Sigmoid colon (tissue), 7 donors: Measurements from ENCODE around the gene TERB1. TPM values are rescaled to one million over a fixed set of nuclear protein-coding genes. Genes with fewer than 3 reads are reported as not detected.

Experiments
- DNase-seq: peaks from one replicate; pipeline ENCODE4 v3.0.0-alpha.2; 2019
- H3K27ac ChIP-seq, 4 donors: fragments of 200-600 bp; sonication (generic); one replicate each; pipeline ENCODE4 v1.5.1; 2016 to 2019; ENCODE audit warnings: mild to moderate bottlenecking in 1 of 4
- H3K27me3 ChIP-seq, 3 donors: fragments of 200-600 bp; sonication (generic); one replicate each; pipeline ENCODE4 v1.5.1; 2019; ENCODE audit warnings: mild to moderate bottlenecking in 1 of 3
- H3K36me3 ChIP-seq, 4 donors: fragments of 200-600 bp; sonication (generic); one replicate each; pipeline ENCODE4 v1.5.1; 2016 to 2019
- H3K4me1 ChIP-seq, 4 donors: fragments of 200-600 bp; sonication (generic); one replicate each; pipeline ENCODE4 v1.5.1; 2017 to 2019
- H3K4me3 ChIP-seq, 4 donors: fragments of 200-600 bp; sonication (generic); one replicate each; pipeline ENCODE4 v1.5.1; 2017 to 2019; ENCODE audit warnings: mild to moderate bottlenecking in 2 of 4, moderate library complexity in 1 of 4
- H3K9me3 ChIP-seq, 4 donors: fragments of 200-600 bp in 3 of 4; sonication (generic) in 3 of 4; one replicate each; pipeline versions ENCODE4 v1.5.1 to v1.6.1; 2013 to 2019
- EP300 ChIP-seq, 4 donors: sonication (generic); formaldehyde crosslinking; IDR thresholded peaks; one replicate each; pipeline ENCODE4 v1.6.1; 2017; ENCODE audit warnings: antibody characterized with exemption in 4 of 4
- POLR2A ChIP-seq, 2 donors: fragments of 450-650 bp; IDR thresholded peaks; one replicate each; pipeline ENCODE4 v1.6.1; 2016; ENCODE audit warnings: antibody characterized with exemption in 2 of 2, mild to moderate bottlenecking in 2 of 2, moderate library complexity in 2 of 2
- POLR2AphosphoS5 ChIP-seq, 4 donors: sonication (generic); formaldehyde crosslinking; IDR thresholded peaks; one replicate each; pipeline ENCODE4 v1.6.1; 2017; ENCODE audit warnings: antibody characterized with exemption in 4 of 4
- WGBS, 2 donors: extraction: QIAGEN DNeasy Blood & Tissue Kit; methylation state at CpG; one replicate each; pipeline ENCODE4 v1.1.7; 2013; 5-methylcytosine and 5-hydroxymethylcytosine counted together
- intact Hi-C: fragments of 100-400 bp; cut with DNase I; formaldehyde crosslinking; loops from one replicate; pipeline ENCODE4 v1.15.1; 2023
- polyA plus RNA-seq, 3 donors: library from polyadenylated mRNA; stranded (reverse); fragments of 200-250 nt; gene quantifications; one replicate each; pipeline ENCODE4 v1.2.3, GENCODE V29; 2013
- total RNA-seq, 4 donors: library from RNA; depleted of rRNA; stranded (reverse); fragments of >200 nt; gene quantifications; one replicate each; pipeline ENCODE4 v1.1.0, GENCODE V29; 2016
- TF ChIP-seq, protein P1 (sequence below), 4 experiments: fragments of 450-650 bp in 3 of 4; fragments of 200-600 bp in 1 of 4; IDR thresholded peaks; one replicate each; pipeline ENCODE4 v1.5.1; 2016 to 2019; ENCODE audit warnings: antibody characterized with exemption in 4 of 4, mild to moderate bottlenecking in 3 of 4, moderate library complexity in 2 of 4
- donor health status: healthy with polysubstance abuse.
- donor health status: Bipolar disorder and iron deficiency.
- donor health status: healthy.

The TERB1 gene
- total and polyA plus RNA-seq, 7 donors = under 0.01 to 0.03 TPM; not detected in 5

DNA sequence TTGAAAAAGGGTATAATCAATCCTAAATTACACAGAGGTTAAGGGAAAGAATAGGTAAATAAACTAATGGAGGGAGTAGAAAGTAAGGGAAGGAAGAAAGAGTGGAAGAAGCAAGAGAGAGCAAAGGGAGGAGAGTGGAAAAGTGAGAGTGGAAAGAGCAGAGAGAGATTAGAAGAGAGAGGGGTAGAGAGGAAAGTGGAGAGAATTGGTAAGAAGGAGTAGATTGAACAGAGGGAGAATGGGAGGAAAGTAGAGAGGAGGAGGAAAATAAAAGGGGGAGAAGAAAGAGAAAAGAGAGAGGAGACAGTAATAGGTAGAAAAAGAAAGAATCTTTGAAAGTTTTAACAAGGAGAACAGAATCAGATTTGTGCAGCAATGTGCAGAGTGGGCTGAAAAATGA is 24.9 kb downstream of the TERB1 start:
- Histone ChIP-seq H3K27me3 (no peaks in the 10 kb centered on the region), H3K4me1 (no peaks in the 10 kb centered on the region), H3K36me3 (no peaks in the 10 kb centered on the region), H3K27ac (no peak overlapping the region), H3K9me3 (no peaks in the 10 kb centered on the region), H3K4me3 (no peak overlapping the region)
- intact Hi-C loops = no loop called here
- DNase-seq = no peak
- TF ChIP-seq, protein P1, sequence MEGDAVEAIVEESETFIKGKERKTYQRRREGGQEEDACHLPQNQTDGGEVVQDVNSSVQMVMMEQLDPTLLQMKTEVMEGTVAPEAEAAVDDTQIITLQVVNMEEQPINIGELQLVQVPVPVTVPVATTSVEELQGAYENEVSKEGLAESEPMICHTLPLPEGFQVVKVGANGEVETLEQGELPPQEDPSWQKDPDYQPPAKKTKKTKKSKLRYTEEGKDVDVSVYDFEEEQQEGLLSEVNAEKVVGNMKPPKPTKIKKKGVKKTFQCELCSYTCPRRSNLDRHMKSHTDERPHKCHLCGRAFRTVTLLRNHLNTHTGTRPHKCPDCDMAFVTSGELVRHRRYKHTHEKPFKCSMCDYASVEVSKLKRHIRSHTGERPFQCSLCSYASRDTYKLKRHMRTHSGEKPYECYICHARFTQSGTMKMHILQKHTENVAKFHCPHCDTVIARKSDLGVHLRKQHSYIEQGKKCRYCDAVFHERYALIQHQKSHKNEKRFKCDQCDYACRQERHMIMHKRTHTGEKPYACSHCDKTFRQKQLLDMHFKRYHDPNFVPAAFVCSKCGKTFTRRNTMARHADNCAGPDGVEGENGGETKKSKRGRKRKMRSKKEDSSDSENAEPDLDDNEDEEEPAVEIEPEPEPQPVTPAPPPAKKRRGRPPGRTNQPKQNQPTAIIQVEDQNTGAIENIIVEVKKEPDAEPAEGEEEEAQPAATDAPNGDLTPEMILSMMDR (IDR thresholded peaks at IDR 0.05) = no peak
- TF ChIP-seq EP300 (IDR thresholded peaks at IDR 0.05) = no peak
- no peak for TF ChIP-seq POLR2AphosphoS5 (IDR thresholded peaks at IDR 0.05)
- TF ChIP-seq POLR2A (IDR thresholded peaks at IDR 0.05) = no peak

DNA sequence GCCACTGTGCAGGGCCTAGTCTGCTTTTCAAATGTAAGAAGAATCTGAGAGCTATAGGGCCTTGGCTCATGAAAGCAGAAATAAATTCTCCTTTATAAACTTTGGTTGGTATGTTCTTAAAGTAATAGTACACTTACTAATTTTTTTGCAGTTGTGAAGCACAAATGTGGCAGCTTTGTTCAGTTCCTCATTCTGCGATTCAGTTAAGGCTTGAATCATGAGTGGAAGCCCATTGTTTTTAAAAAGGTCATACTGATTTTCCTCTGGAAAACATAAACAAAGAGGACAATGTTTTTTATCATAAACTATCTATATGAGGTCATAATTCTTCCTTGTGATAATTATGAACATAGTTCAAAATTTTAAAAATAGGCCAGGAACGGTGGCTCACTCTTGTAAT is 26.4 kb downstream of the TERB1 start:
- DNase-seq = no peak
- Histone ChIP-seq H3K4me3 (no peak overlapping the region), H3K27ac (no peak overlapping the region), H3K27me3 (no peaks in the 10 kb centered on the region), H3K36me3 (no peaks in the 10 kb centered on the region), H3K9me3 (no peaks in the 10 kb centered on the region), H3K4me1 (no peaks in the 10 kb centered on the region)
- intact Hi-C loops = no loop called here
- TF ChIP-seq EP300 (IDR thresholded peaks at IDR 0.05) = no peak
- no peak for TF ChIP-seq POLR2AphosphoS5 (IDR thresholded peaks at IDR 0.05)
- TF ChIP-seq, protein P1 (IDR thresholded peaks at IDR 0.05) = no peak
- TF ChIP-seq POLR2A (IDR thresholded peaks at IDR 0.05) = no peak
- WGBS, 2 donors = 76 to 77% methylated on average over 2 of the region's 2 CpGs

DNA sequence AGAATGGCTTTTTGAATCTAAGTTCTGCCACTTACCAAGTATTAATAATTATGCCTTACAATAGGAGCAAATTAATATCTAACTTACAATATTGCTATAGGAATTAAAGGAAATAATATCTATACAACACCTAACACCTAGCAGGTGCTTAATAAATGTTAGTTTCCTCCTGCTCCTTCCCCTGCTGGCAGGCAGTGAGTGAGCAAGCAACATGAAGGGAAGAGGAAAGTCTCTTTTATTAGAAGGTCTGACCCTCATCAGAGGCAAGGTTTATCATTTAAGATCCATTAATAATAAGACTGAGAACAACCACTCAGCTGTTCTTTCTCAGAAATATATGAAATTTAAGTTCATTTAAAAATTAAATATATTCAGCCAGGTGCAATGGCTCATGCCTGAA is 43.3 kb downstream of the TERB1 start:
- no peaks in the 10 kb centered on the region for H3K9me3 ChIP-seq
- no peak for DNase-seq
- H3K27ac ChIP-seq = no peak overlapping the region
- no peaks in the 10 kb centered on the region for H3K4me1 ChIP-seq
- no peaks in the 10 kb centered on the region for H3K36me3 ChIP-seq
- H3K27me3 ChIP-seq = no peaks in the 10 kb centered on the region
- intact Hi-C loops = loop anchor here (10.0 kb wide), 2 partner anchors 203 to 353 kb away; partner anchors contain the start of genes CKLF and TK2
- no peak overlapping the region for H3K4me3 ChIP-seq
- no peak for TF ChIP-seq EP300 (IDR thresholded peaks at IDR 0.05)
- no peak for TF ChIP-seq POLR2A (IDR thresholded peaks at IDR 0.05)
- TF ChIP-seq, protein P1 (IDR thresholded peaks at IDR 0.05) = no peak
- no peak for TF ChIP-seq POLR2AphosphoS5 (IDR thresholded peaks at IDR 0.05)

DNA sequence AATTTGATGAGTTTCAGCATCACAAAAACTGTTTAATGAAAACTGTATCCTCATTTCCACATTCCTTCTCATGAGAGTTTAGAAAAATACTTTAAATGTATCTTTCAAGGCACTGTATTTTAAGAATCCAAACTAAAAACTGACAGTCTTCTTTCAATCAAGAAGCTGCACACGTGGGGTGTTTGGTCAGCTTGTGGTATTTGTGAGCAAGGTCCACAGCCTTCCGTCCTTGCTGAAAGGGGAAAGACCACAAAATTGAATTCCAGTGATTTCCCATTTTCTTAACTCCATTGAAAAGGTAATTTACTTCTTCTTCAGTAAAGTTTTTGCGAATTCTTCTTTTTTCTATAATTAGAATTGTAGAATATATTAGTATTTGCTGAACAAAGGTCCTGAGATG is 46.6 kb downstream of the TERB1 start:
- 60 to 70% methylated on average over 3 of the region's 3 CpGs for WGBS, 2 donors
- no peak overlapping the region for H3K27ac ChIP-seq
- peaks cover 0 to 17% (median 16%) of the 10 kb centered on the region in 4 donors for H3K4me1 ChIP-seq
- H3K27me3 ChIP-seq = no peaks in the 10 kb centered on the region
- DNase-seq = no peak
- H3K36me3 ChIP-seq = no peaks in the 10 kb centered on the region
- no peak for TF ChIP-seq POLR2A (IDR thresholded peaks at IDR 0.05)
- TF ChIP-seq EP300 (IDR thresholded peaks at IDR 0.05) = no peak
- TF ChIP-seq, protein P1 (IDR thresholded peaks at IDR 0.05) = no peak
- no peak for TF ChIP-seq POLR2AphosphoS5 (IDR thresholded peaks at IDR 0.05)
- H3K9me3 ChIP-seq = no peaks in the 10 kb centered on the region
- intact Hi-C loops = loop anchor here (5.0 to 10.0 kb wide), 4 partner anchors 93 to 350 kb away; partner anchors contain the start of genes CKLF and TK2
- H3K4me3 ChIP-seq = no peak overlapping the region

DNA sequence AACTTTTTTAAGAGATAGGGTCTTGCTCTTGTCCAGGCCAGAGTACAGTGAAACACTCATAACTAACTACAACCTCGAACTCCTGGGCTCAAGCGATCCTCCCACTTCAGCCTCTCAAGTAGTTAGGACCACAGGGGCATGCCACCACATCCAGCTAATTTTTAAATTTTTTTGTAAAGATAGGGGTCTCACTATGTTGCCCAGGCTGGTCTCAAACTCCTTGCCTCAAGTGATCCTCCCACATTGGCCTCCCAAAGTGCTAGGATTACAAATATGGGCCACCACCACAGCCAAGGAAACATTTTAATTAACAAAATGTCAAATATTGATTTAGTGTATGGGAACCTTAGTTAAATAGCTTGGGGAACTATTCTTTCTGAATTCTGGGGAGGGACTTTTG is 47.2 kb downstream of the TERB1 start:
- Histone ChIP-seq H3K4me3 (no peak overlapping the region), H3K36me3 (peaks cover 0 to 1% (median 0%) of the 10 kb centered on the region in 4 donors), H3K4me1 (peaks cover 0 to 23% (median 22%) of the 10 kb centered on the region in 4 donors), H3K27ac (no peak overlapping the region), H3K9me3 (no peaks in the 10 kb centered on the region), H3K27me3 (no peaks in the 10 kb centered on the region)
- no peak for DNase-seq
- intact Hi-C loops = loop anchor here (5.0 to 10.0 kb wide), 4 partner anchors 92 to 349 kb away; partner anchors contain the start of genes CKLF and TK2
- WGBS, 2 donors = 94 to 95% methylated on average over 2 of the region's 2 CpGs
- TF ChIP-seq, protein P1 (IDR thresholded peaks at IDR 0.05) = no peak
- TF ChIP-seq POLR2AphosphoS5 (IDR thresholded peaks at IDR 0.05) = no peak
- no peak for TF ChIP-seq EP300 (IDR thresholded peaks at IDR 0.05)
- no peak for TF ChIP-seq POLR2A (IDR thresholded peaks at IDR 0.05)
